Nephron progenitor cell (in vitro differentiated cells): ENCODE results near the gene CLNK.

Source experiments
- DNase-seq: peaks from one replicate; pipeline ENCODE4 v3.0.0; 2021
- H3K27ac Mint-ChIP-seq: 2 replicates; pipeline ENCODE4 v1.8.0; 2021; ENCODE audit warnings: mild to moderate bottlenecking, moderate library complexity, mixed read lengths
- H3K27me3 Mint-ChIP-seq: 2 replicates; pipeline ENCODE4 v1.8.0; 2021; ENCODE audit warnings: mild to moderate bottlenecking, low read depth, mixed read lengths; ENCODE audit not compliant: poor library complexity
- H3K36me3 Mint-ChIP-seq: 2 replicates; pipeline ENCODE4 v1.8.0; 2021; ENCODE audit warnings: low read depth, mixed read lengths
- H3K4me1 Mint-ChIP-seq: 2 replicates; pipeline ENCODE4 v1.8.0; 2021; ENCODE audit warnings: mixed read lengths
- H3K4me3 Mint-ChIP-seq: 2 replicates; pipeline ENCODE4 v1.8.0; 2021; ENCODE audit warnings: mild to moderate bottlenecking, moderate library complexity, mixed read lengths
- H3K9me3 Mint-ChIP-seq: 2 replicates; pipeline ENCODE4 v1.8.0; 2021; ENCODE audit warnings: mild to moderate bottlenecking, moderate library complexity, mixed read lengths
- CTCF ChIP-seq: fragments of 200-600 bp; sonication (generic); IDR thresholded peaks from 2 replicates; pipeline ENCODE4 v1.5.0; 2021; ENCODE audit warnings: antibody characterized with exemption

Gene CLNK

GRCh38 chr4:10596586-10597290 lies 87.8 kb downstream of the CLNK start:
- no peaks in the 10 kb centered on the region for H3K36me3 Mint-ChIP-seq

GRCh38 chr4:10593130-10593529 lies 91.4 kb downstream of the CLNK start:
- H3K4me3 Mint-ChIP-seq: no peak overlapping the region
- peaks cover 3% of the 10 kb centered on the region for H3K27me3 Mint-ChIP-seq
- H3K36me3 Mint-ChIP-seq: no peaks in the 10 kb centered on the region
- no peak for TF ChIP-seq CTCF
- no peaks in the 10 kb centered on the region for H3K9me3 Mint-ChIP-seq
- H3K27ac Mint-ChIP-seq: no peak overlapping the region
- no peak for DNase-seq
- H3K4me1 Mint-ChIP-seq: peaks cover 16% of the 10 kb centered on the region

More at GRCh38 chr4:10596586-10597290, 87.8 kb downstream of the CLNK start:
- no peak for DNase-seq
- TF ChIP-seq CTCF: no peak
- Mint-ChIP-seq H3K27ac (no peak overlapping the region), H3K4me1 (no peaks in the 10 kb centered on the region), H3K4me3 (no peak overlapping the region), H3K27me3 (peaks cover 5% of the 10 kb centered on the region), H3K9me3 (no peaks in the 10 kb centered on the region)

GRCh38 chr4:10590896-10591295 lies 93.7 kb downstream of the CLNK start:
- Mint-ChIP-seq H3K27ac (no peak overlapping the region), H3K36me3 (no peaks in the 10 kb centered on the region), H3K27me3 (no peaks in the 10 kb centered on the region), H3K4me1 (peaks cover 16% of the 10 kb centered on the region), H3K9me3 (no peaks in the 10 kb centered on the region), H3K4me3 (no peak overlapping the region)
- DNase-seq: no peak
- TF ChIP-seq CTCF: no peak

- H3K4me3 Mint-ChIP-seq: no peak overlapping the region
- H3K9me3 Mint-ChIP-seq: no peaks in the 10 kb centered on the region
- peaks cover 16% of the 10 kb centered on the region for H3K4me1 Mint-ChIP-seq
- H3K27me3 Mint-ChIP-seq: peaks cover 3% of the 10 kb centered on the region
- DNase-seq: no peak
- H3K36me3 Mint-ChIP-seq: no peaks in the 10 kb centered on the region
- no peak for TF ChIP-seq CTCF
- peak overlapping the region; percentile 59 for H3K27ac Mint-ChIP-seq
Measured at GRCh38 chr4:10589799-10590198, 94.8 kb downstream of the CLNK start.

GRCh38 chr4:10589321-10589720 lies 95.2 kb downstream of the CLNK start:
- no peak for TF ChIP-seq CTCF
- Mint-ChIP-seq H3K36me3 (no peaks in the 10 kb centered on the region), H3K4me1 (peaks cover 16% of the 10 kb centered on the region)

GRCh38 chr4:10587697-10588096 lies 96.9 kb downstream of the CLNK start:
- no peak overlapping the region for H3K27ac Mint-ChIP-seq
- no peak overlapping the region for H3K4me3 Mint-ChIP-seq
- H3K9me3 Mint-ChIP-seq: no peaks in the 10 kb centered on the region
- H3K27me3 Mint-ChIP-seq: peaks cover 3% of the 10 kb centered on the region
- no peak for DNase-seq
- no peaks in the 10 kb centered on the region for H3K36me3 Mint-ChIP-seq
- peaks cover 16% of the 10 kb centered on the region for H3K4me1 Mint-ChIP-seq
- no peak for TF ChIP-seq CTCF

More at GRCh38 chr4:10589321-10589720, 95.2 kb downstream of the CLNK start:
- Mint-ChIP-seq H3K27ac (peak overlapping the region; percentile 56), H3K4me3 (no peak overlapping the region), H3K9me3 (no peaks in the 10 kb centered on the region), H3K27me3 (peaks cover 3% of the 10 kb centered on the region)
- no peak for DNase-seq
